ENCODE measurements around the gene ADIPOR2. TPM values are rescaled to one million over a fixed set of nuclear protein-coding genes. Genes with fewer than 3 reads are reported as not detected.
"Not testable (repeated sequence)": the region's sequence is repeated elsewhere in the genome, so short reads cannot be mapped to it uniquely, and the experiment has no call there.

Gene ADIPOR2
- total and polyA plus RNA-seq, 4 donors, result 26.6 to 68.3 (median 41.7) TPM

GRCh38 chr12:1706632-1706980 lies 15.7 kb downstream of the ADIPOR2 start:
- peaks cover 7 to 23% (median 20%) of the 10 kb centered on the region in 4 donors for H3K4me1 ChIP-seq (ENCODE audit: control insufficient read depth in 4 of 4, insufficient read depth in 4 of 4, low read length in 3 of 4)
- TF ChIP-seq EGR1 (IDR thresholded peaks at IDR 0.05; ENCODE audit: low read depth in 2 of 2), result no peak
- H3K27ac ChIP-seq (ENCODE audit: low read depth in 1 of 2, low read length in 2 of 2), result no peak overlapping the region

GRCh38 chr12:1707051-1707450 lies 16.2 kb downstream of the ADIPOR2 start:
- H3K27ac ChIP-seq (ENCODE audit: low read depth in 1 of 2, low read length in 2 of 2), result no peak overlapping the region
- peaks cover 7 to 27% (median 25%) of the 10 kb centered on the region in 4 donors for H3K4me1 ChIP-seq (ENCODE audit: control insufficient read depth in 4 of 4, insufficient read depth in 4 of 4, low read length in 3 of 4)
- H3K27me3 ChIP-seq (ENCODE audit: control insufficient read depth in 4 of 4, insufficient read depth in 4 of 4, low read length in 3 of 4), result no peaks in the 10 kb centered on the region
- WGBS, result 96% methylated on average over 1 of the region's 1 CpG
- no peak for TF ChIP-seq EGR1 (IDR thresholded peaks at IDR 0.05; ENCODE audit: low read depth in 2 of 2)
- no peak for TF ChIP-seq TAF1 (conservative IDR thresholded peaks at IDR 0.05)
- TF ChIP-seq YY1 (IDR thresholded peaks at IDR 0.05), result no peak
- no peak for TF ChIP-seq RXRA (IDR thresholded peaks at IDR 0.05)
- TF ChIP-seq, protein P1, sequence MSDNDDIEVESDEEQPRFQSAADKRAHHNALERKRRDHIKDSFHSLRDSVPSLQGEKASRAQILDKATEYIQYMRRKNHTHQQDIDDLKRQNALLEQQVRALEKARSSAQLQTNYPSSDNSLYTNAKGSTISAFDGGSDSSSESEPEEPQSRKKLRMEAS (IDR thresholded peaks at IDR 0.05), result no peak
- no peak for TF ChIP-seq REST (IDR thresholded peaks at IDR 0.05)
- TF ChIP-seq HNF4G (IDR thresholded peaks at IDR 0.05), result no peak
- TF ChIP-seq, protein P2, sequence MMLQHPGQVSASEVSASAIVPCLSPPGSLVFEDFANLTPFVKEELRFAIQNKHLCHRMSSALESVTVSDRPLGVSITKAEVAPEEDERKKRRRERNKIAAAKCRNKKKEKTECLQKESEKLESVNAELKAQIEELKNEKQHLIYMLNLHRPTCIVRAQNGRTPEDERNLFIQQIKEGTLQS (IDR thresholded peaks at IDR 0.05), result no peak
- TF ChIP-seq SP1 (IDR thresholded peaks at IDR 0.05), result no peak
- no peak for TF ChIP-seq NR2F2 (IDR thresholded peaks at IDR 0.05)
- TF ChIP-seq JUND (IDR thresholded peaks at IDR 0.05), result no peak
- no peak for TF ChIP-seq RAD21 (IDR thresholded peaks at IDR 0.05)
- no peak for TF ChIP-seq GABPA (IDR thresholded peaks at IDR 0.05 in 1 of 2, conservative IDR thresholded peaks at IDR 0.05 in 1 of 2)
- no peak for TF ChIP-seq FOXA2 (IDR thresholded peaks at IDR 0.05)
- no peak for TF ChIP-seq FOXA1 (IDR thresholded peaks at IDR 0.05)
- TF ChIP-seq CTCF (IDR thresholded peaks at IDR 0.05; ENCODE audit: low read depth, low read length, missing input control), result no peak
- TF ChIP-seq, protein P3, sequence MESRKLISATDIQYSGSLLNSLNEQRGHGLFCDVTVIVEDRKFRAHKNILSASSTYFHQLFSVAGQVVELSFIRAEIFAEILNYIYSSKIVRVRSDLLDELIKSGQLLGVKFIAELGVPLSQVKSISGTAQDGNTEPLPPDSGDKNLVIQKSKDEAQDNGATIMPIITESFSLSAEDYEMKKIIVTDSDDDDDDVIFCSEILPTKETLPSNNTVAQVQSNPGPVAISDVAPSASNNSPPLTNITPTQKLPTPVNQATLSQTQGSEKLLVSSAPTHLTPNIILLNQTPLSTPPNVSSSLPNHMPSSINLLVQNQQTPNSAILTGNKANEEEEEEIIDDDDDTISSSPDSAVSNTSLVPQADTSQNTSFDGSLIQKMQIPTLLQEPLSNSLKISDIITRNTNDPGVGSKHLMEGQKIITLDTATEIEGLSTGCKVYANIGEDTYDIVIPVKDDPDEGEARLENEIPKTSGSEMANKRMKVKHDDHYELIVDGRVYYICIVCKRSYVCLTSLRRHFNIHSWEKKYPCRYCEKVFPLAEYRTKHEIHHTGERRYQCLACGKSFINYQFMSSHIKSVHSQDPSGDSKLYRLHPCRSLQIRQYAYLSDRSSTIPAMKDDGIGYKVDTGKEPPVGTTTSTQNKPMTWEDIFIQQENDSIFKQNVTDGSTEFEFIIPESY (IDR thresholded peaks at IDR 0.05), result no peak
- no peak for TF ChIP-seq HNF4A (conservative IDR thresholded peaks at IDR 0.05)
- DNase-seq (ENCODE audit: low spot score), result no peak
- H3K36me3 ChIP-seq (ENCODE audit: control insufficient read depth in 4 of 4, insufficient read depth in 3 of 4, low read depth in 1 of 4, low read length in 3 of 4), result no peaks in the 10 kb centered on the region
- no peaks in the 10 kb centered on the region for H3K9me3 ChIP-seq (ENCODE audit: control insufficient read depth in 4 of 4, low read length in 3 of 4)
- H3K9ac ChIP-seq (ENCODE audit: low read depth in 1 of 2, low read length in 2 of 2), result no peak overlapping the region
- H3K4me3 ChIP-seq (ENCODE audit: low read depth in 1 of 3, low read length in 3 of 3), result no peak overlapping the region

More at GRCh38 chr12:1706632-1706980, 15.7 kb downstream of the ADIPOR2 start:
- DNase-seq (ENCODE audit: low spot score), result no peak
- Histone ChIP-seq H3K4me3 (ENCODE audit: low read depth in 1 of 3, low read length in 3 of 3) (no peak overlapping the region), H3K9me3 (ENCODE audit: control insufficient read depth in 4 of 4, low read length in 3 of 4) (no peaks in the 10 kb centered on the region), H3K9ac (ENCODE audit: low read depth in 1 of 2, low read length in 2 of 2) (no peak overlapping the region), H3K27me3 (ENCODE audit: control insufficient read depth in 4 of 4, insufficient read depth in 4 of 4, low read length in 3 of 4) (no peaks in the 10 kb centered on the region), H3K36me3 (ENCODE audit: control insufficient read depth in 4 of 4, insufficient read depth in 3 of 4, low read depth in 1 of 4, low read length in 3 of 4) (no peaks in the 10 kb centered on the region)
- 44% methylated on average over 1 of the region's 1 CpG for WGBS

- H3K4me1 ChIP-seq (ENCODE audit: control insufficient read depth in 4 of 4, insufficient read depth in 4 of 4, low read length in 3 of 4), result peaks cover 10 to 54% (median 42%) of the 10 kb centered on the region in 4 donors
- H3K4me3 ChIP-seq (ENCODE audit: low read depth in 1 of 3, low read length in 3 of 3); H3K9ac ChIP-seq (ENCODE audit: low read depth in 1 of 2, low read length in 2 of 2); H3K36me3 ChIP-seq (ENCODE audit: control insufficient read depth in 4 of 4, insufficient read depth in 3 of 4, low read depth in 1 of 4, low read length in 3 of 4); H3K27me3 ChIP-seq (ENCODE audit: control insufficient read depth in 4 of 4, insufficient read depth in 4 of 4, low read length in 3 of 4); H3K9me3 ChIP-seq (ENCODE audit: control insufficient read depth in 4 of 4, low read length in 3 of 4); DNase-seq (ENCODE audit: low spot score); H3K27ac ChIP-seq (ENCODE audit: low read depth in 1 of 2, low read length in 2 of 2): not testable (repeated sequence)
- 96% methylated on average over 5 of the region's 5 CpGs for WGBS
These were observed 19.1 kb downstream of the ADIPOR2 start for GRCh38 chr12:1709968-1710367.

GRCh38 chr12:1710870-1711269 lies 20.0 kb downstream of the ADIPOR2 start:
- peaks cover 10 to 61% (median 44%) of the 10 kb centered on the region in 4 donors for H3K4me1 ChIP-seq (ENCODE audit: control insufficient read depth in 4 of 4, insufficient read depth in 4 of 4, low read length in 3 of 4)
- DNase-seq (ENCODE audit: low spot score); H3K27ac ChIP-seq (ENCODE audit: low read depth in 1 of 2, low read length in 2 of 2); H3K27me3 ChIP-seq (ENCODE audit: control insufficient read depth in 4 of 4, insufficient read depth in 4 of 4, low read length in 3 of 4); H3K9me3 ChIP-seq (ENCODE audit: control insufficient read depth in 4 of 4, low read length in 3 of 4); H3K4me3 ChIP-seq (ENCODE audit: low read depth in 1 of 3, low read length in 3 of 3); H3K9ac ChIP-seq (ENCODE audit: low read depth in 1 of 2, low read length in 2 of 2); H3K36me3 ChIP-seq (ENCODE audit: control insufficient read depth in 4 of 4, insufficient read depth in 3 of 4, low read depth in 1 of 4, low read length in 3 of 4): not testable (repeated sequence)
- 91% methylated on average over 8 of the region's 8 CpGs for WGBS
